ENCODE data around the gene ZNF70. TPM values are rescaled to one million over a fixed set of nuclear protein-coding genes. Genes with fewer than 3 reads are reported as not detected.

Gene ZNF70
- total and polyA plus RNA-seq, 2 donors (not counting 1 experiment from before 2014, with no cell fraction given), result 2.1 to 8.3 TPM

DNA sequence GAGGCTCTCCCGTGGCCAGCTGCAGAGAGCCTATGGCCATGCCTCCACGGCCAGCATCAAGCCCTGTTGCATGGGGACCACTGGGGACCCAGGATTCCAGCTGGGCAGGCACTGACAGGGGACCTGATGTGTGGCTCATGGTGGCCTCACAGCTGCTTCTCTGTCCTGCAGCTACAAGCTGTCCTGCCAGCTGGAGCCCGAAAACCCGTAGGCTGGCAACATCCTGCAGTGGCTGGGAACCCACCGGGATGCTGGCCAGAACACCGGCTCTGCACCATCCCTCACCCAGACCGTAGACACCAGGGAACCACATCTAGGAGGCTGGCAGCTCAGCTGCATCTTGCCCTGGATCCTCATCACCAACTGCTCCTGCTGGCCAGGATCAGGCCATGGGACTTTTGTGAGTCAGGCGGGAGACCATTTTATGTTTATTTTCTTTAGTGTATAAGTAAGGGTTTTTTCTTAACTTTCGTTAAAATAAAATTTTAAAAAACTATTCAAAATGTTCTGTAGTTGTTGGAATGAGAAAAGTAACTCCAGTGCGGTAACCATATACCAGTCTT lies 52.2 kb downstream of the ZNF70 start:
- 97% methylated on average over 7 of the region's 10 CpGs for WGBS (ENCODE audit: insufficient coverage)
- intact Hi-C loops (cut with micrococcal nuclease), result no loop called here
- Histone ChIP-seq H3K9ac (ENCODE audit: low read length) (no peak overlapping the region), H3K79me2 (ENCODE audit: control insufficient read depth, insufficient read depth, low read length) (peaks cover 52% of the 10 kb centered on the region), H3K27me3 (replicated peaks in 1 of 4; ENCODE audit: control extremely low read depth in 1 of 4, control insufficient read depth in 3 of 4, insufficient read depth in 4 of 4, low read length in 3 of 4) (no peaks in the 10 kb centered on the region), H3K4me2 (replicated peaks; ENCODE audit: low read depth, low read length, poor library complexity, severe bottlenecking) (no peak overlapping the region), H2AFZ (ENCODE audit: insufficient read depth, low read depth, low read length, poor library complexity, severe bottlenecking) (no peak overlapping the region), H3K27ac (ENCODE audit: low read length in 2 of 2) (no peak overlapping the region), H3K4me1 (ENCODE audit: control insufficient read depth in 2 of 2, insufficient read depth in 2 of 2, low read length in 2 of 2) (peaks cover 27 to 29% of the 10 kb centered on the region in 2 donors), H3K4me3 (ENCODE audit: control extremely low read depth in 1 of 5, extremely low read depth in 1 of 5, insufficient read depth in 1 of 5, low read depth in 2 of 5, low read length in 4 of 5) (no peak overlapping the region), H3K36me3 (replicated peaks in 1 of 2; ENCODE audit: control extremely low read depth in 1 of 2, control insufficient read depth in 1 of 2, extremely low read depth in 1 of 2, insufficient read depth in 2 of 2, low read length in 1 of 2) (peaks cover 4 to 54% of the 10 kb centered on the region in 2 experiments), H3K9me3 (ENCODE audit: control extremely low read depth in 1 of 3, control insufficient read depth in 2 of 3, insufficient read depth in 1 of 3, low read length in 2 of 3) (no peaks in the 10 kb centered on the region), H4K20me1 (ENCODE audit: control insufficient read depth, insufficient read depth, low read length, poor library complexity, severe bottlenecking) (peaks cover 19% of the 10 kb centered on the region)
- H3K4me1 Mint-ChIP-seq, result peaks cover 30% of the 10 kb centered on the region
- H3K27ac Mint-ChIP-seq, result no peak overlapping the region
- CTCF ChIA-PET, result interaction anchor here (1.4 kb wide), 1 partner anchor 18 kb away, joined by 4 read pairs; no protein-coding TSS in a partner anchor
- no peaks in the 10 kb centered on the region for H3K9me3 Mint-ChIP-seq (ENCODE audit: insufficient read depth)
- no peak for TF ChIP-seq EZH2 (IDR thresholded peaks at IDR 0.05; ENCODE audit: borderline replicate concordance, insufficient read depth, low read depth, low read length, poor library complexity, severe bottlenecking)
- TF ChIP-seq, protein P1, sequence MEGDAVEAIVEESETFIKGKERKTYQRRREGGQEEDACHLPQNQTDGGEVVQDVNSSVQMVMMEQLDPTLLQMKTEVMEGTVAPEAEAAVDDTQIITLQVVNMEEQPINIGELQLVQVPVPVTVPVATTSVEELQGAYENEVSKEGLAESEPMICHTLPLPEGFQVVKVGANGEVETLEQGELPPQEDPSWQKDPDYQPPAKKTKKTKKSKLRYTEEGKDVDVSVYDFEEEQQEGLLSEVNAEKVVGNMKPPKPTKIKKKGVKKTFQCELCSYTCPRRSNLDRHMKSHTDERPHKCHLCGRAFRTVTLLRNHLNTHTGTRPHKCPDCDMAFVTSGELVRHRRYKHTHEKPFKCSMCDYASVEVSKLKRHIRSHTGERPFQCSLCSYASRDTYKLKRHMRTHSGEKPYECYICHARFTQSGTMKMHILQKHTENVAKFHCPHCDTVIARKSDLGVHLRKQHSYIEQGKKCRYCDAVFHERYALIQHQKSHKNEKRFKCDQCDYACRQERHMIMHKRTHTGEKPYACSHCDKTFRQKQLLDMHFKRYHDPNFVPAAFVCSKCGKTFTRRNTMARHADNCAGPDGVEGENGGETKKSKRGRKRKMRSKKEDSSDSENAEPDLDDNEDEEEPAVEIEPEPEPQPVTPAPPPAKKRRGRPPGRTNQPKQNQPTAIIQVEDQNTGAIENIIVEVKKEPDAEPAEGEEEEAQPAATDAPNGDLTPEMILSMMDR (IDR thresholded peaks at IDR 0.05), result no peak
- H3K27me3 Mint-ChIP-seq, result no peaks in the 10 kb centered on the region
- no peak overlapping the region for H3K4me3 Mint-ChIP-seq
- ATAC-seq (ENCODE audit: low read depth) (no peak), DNase-seq (no peak)
- POLR2A ChIA-PET, result no interaction called here

DNA sequence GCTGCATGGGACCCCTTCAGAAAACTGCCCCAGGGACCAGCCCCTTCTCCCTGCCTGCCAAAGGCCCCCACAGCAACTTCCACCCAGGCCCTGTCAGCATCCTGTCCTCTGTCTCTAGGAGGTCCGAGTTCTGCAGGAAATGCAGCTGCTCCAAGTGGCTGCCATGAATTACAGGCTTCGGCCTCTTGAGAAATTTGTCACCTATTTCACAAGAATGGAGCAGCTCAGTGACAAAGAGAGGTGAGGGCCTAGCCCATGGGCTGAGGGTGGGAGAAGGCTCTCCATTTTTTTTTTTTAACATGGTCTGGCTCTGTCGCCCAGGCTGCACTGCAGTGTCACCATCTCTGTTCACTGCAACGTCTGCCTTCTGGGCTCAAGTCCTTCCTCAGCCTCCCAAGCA lies 52.8 kb downstream of the ZNF70 start:
- peaks cover 45% of the 10 kb centered on the region for H3K79me2 ChIP-seq (ENCODE audit: control insufficient read depth, insufficient read depth, low read length)
- Mint-ChIP-seq H3K27me3 (no peaks in the 10 kb centered on the region), H3K4me1 (peaks cover 30% of the 10 kb centered on the region), H3K27ac (no peak overlapping the region), H3K4me3 (no peak overlapping the region), H3K9me3 (ENCODE audit: insufficient read depth) (no peaks in the 10 kb centered on the region)
- H3K4me2 ChIP-seq (replicated peaks; ENCODE audit: low read depth, low read length, poor library complexity, severe bottlenecking), result no peak overlapping the region
- peaks cover 27 to 29% of the 10 kb centered on the region in 2 donors for H3K4me1 ChIP-seq (ENCODE audit: control insufficient read depth in 2 of 2, insufficient read depth in 2 of 2, low read length in 2 of 2)
- no peak overlapping the region for H3K9ac ChIP-seq (ENCODE audit: low read length)
- no peaks in the 10 kb centered on the region for H3K27me3 ChIP-seq (replicated peaks in 1 of 4; ENCODE audit: control extremely low read depth in 1 of 4, control insufficient read depth in 3 of 4, insufficient read depth in 4 of 4, low read length in 3 of 4)
- no peak overlapping the region for H3K27ac ChIP-seq (ENCODE audit: low read length in 2 of 2)
- 76% methylated on average over 3 of the region's 4 CpGs for WGBS (ENCODE audit: insufficient coverage)
- DNase-seq, result no peak
- ATAC-seq (ENCODE audit: low read depth), result no peak
- TF ChIP-seq, protein P1 (IDR thresholded peaks at IDR 0.05), result no peak
- TF ChIP-seq EZH2 (IDR thresholded peaks at IDR 0.05; ENCODE audit: borderline replicate concordance, insufficient read depth, low read depth, low read length, poor library complexity, severe bottlenecking), result no peak
- H3K4me3 ChIP-seq (ENCODE audit: control extremely low read depth in 1 of 5, extremely low read depth in 1 of 5, insufficient read depth in 1 of 5, low read depth in 2 of 5, low read length in 4 of 5), result no peak overlapping the region
- ChIA-PET POLR2A (no interaction called here), CTCF (interaction anchor here (0.9 to 2.6 kb wide), 2 partner anchors 15 to 70 kb away, joined by 3 to 8 read pairs; partner anchors contain the start of gene CHCHD10)
- peaks cover 12% of the 10 kb centered on the region for H4K20me1 ChIP-seq (ENCODE audit: control insufficient read depth, insufficient read depth, low read length, poor library complexity, severe bottlenecking)
- H3K9me3 ChIP-seq (ENCODE audit: control extremely low read depth in 1 of 3, control insufficient read depth in 2 of 3, insufficient read depth in 1 of 3, low read length in 2 of 3), result no peaks in the 10 kb centered on the region
- H3K36me3 ChIP-seq (replicated peaks in 1 of 2; ENCODE audit: control extremely low read depth in 1 of 2, control insufficient read depth in 1 of 2, extremely low read depth in 1 of 2, insufficient read depth in 2 of 2, low read length in 1 of 2), result peaks cover 4 to 61% of the 10 kb centered on the region in 2 experiments
- H2AFZ ChIP-seq (ENCODE audit: insufficient read depth, low read depth, low read length, poor library complexity, severe bottlenecking), result no peak overlapping the region
- intact Hi-C loops (cut with micrococcal nuclease), result no loop called here

All from B cell (primary cell).